Measurements from ENCODE around the gene TBC1D10B.
"Not testable (repeated sequence)": the region's sequence is repeated elsewhere in the genome, so short reads cannot be mapped to it uniquely, and the experiment has no call there.

- not testable (repeated sequence) for TF ChIP-seq CTCF, POLR2A (IDR thresholded peaks at IDR 0.05)
Measured at GRCh38 chr16:30334473-30334989, 35.8 kb downstream of the TBC1D10B start.

Measured in sigmoid colon (tissue), 3 donors.